Psoas muscle (tissue), 8 donors: Measurements from ENCODE around the gene ADPGK. TPM values are rescaled to one million over a fixed set of nuclear protein-coding genes. Genes with fewer than 3 reads are reported as not detected.

ENCODE experiments used
- ATAC-seq, 4 donors: fragments of 200-7000 bp; cut with Tn5 transposase; one replicate each; pipeline ENCODE4 v1.9.1; 2020; ENCODE audit warnings: moderate library complexity in 3 of 4, mild to moderate bottlenecking in 2 of 4
- DNase-seq, 2 donors: peaks; one replicate each; pipeline ENCODE4 v3.0.0-alpha.2; 2020
- H3K27ac ChIP-seq: fragments of 200-600 bp; one replicate; pipeline ENCODE4 v1.8.0; 2022
- H3K27me3 ChIP-seq, 3 donors: fragments of 200-600 bp in 1 of 3; one replicate each; pipeline versions ENCODE4 v1.6.1 to v1.8.0; 2013 to 2022; ENCODE audit warnings: low read length in 2 of 3, mild to moderate bottlenecking in 2 of 3, moderate library complexity in 1 of 3; ENCODE audit not compliant: insufficient read depth in 3 of 3
- H3K36me3 ChIP-seq, 2 donors: fragments of 200-600 bp in 1 of 2; one replicate each; pipeline versions ENCODE4 v1.6.1 to v1.8.0; 2013 to 2022; ENCODE audit warnings: low read depth in 1 of 2, mild to moderate bottlenecking in 1 of 2, moderate library complexity in 1 of 2; ENCODE audit not compliant: insufficient read depth in 1 of 2
- H3K4me1 ChIP-seq: fragments of 200-600 bp; one replicate; pipeline ENCODE4 v1.8.0; 2022
- H3K4me3 ChIP-seq: fragments of 200-600 bp; one replicate; pipeline ENCODE4 v1.8.0; 2022; ENCODE audit warnings: mild to moderate bottlenecking
- H3K9me3 ChIP-seq: fragments of 200-600 bp; one replicate; pipeline ENCODE4 v1.8.0; 2022
- WGBS, 3 donors: extraction: QIAGEN DNeasy Blood & Tissue Kit; methylation state at CpG; one replicate each; pipeline versions ENCODE4 v1.1.6 to v1.1.7; 2013; 5-methylcytosine and 5-hydroxymethylcytosine counted together
- intact Hi-C, 2 donors: fragments of 100-400 bp; cut with DNase I; formaldehyde crosslinking; loops; one replicate each; pipeline versions ENCODE4 v1.11.0 to v1.14.2; 2022
- polyA plus RNA-seq, 3 donors: library from polyadenylated mRNA; stranded (reverse); fragments of 200-250 nt; gene quantifications; one replicate each; pipeline ENCODE4 v1.2.3, GENCODE V29; 2013
- total RNA-seq, 4 donors: library from RNA; stranded (reverse); fragmentation: NEBNext Ultra II Directional in 2 of 4; extraction: Animal tissue kit (Norgen Biotek cat#: 25700) in 2 of 4; gene quantifications; one replicate each; pipeline versions ENCODE4 v1.2.1 to v1.2.4, GENCODE V29; 2021 to 2023
- TF ChIP-seq, protein P1 (sequence below): fragments of 200-600 bp; IDR thresholded peaks from one replicate; pipeline ENCODE4 v1.8.0; 2022; ENCODE audit warnings: antibody characterized with exemption
- donor health status: healthy with polysubstance abuse.
- donor health status: DM: no; HTN: no; CAD: no; lungs with moderate emphysema.
- donor health status: Bipolar disorder and iron deficiency.
- donor health status: healthy.
- donor health status: DM: yes; HTN: yes; CAD: no.
- donor health status: DM: no; HTN: no; CAD: no.
- donor health status: DM: no; HTN: no; CAD: no.
- donor health status: DM: yes; HTN: yes; CAD: no.

Gene ADPGK
- total and polyA plus RNA-seq, 7 donors = 7.9 to 14.2 (median 10.5) TPM

DNA sequence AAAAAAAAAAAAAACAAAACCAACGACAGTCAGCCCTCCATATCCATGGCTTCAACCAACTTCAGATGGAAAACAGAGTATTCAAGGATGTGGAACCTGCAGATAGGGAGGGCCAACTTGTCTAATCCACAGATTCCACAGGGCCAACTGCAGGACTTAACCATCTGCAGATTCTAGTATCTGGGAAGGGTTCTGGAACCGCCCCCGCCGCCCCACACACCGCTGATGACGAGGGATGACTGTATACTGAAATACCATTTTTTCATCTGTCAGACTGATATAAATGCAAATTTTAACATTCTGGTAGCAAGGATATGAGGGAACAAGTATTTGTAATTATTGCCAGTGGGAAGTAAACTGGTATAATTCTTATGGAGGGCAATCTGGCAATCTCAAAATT is 29.5 kb downstream of the ADPGK start:
- H3K4me1 ChIP-seq = no peaks in the 10 kb centered on the region
- ATAC-seq (no peak), DNase-seq (no peak)
- WGBS, 3 donors = 91 to 92% (median 92%) methylated on average over 6 of the region's 6 CpGs
- H3K36me3 ChIP-seq = peaks cover 23 to 91% of the 10 kb centered on the region in 2 donors
- no peak overlapping the region for H3K27ac ChIP-seq
- intact Hi-C loops = no loop called here
- H3K4me3 ChIP-seq = no peak overlapping the region
- TF ChIP-seq, protein P1, sequence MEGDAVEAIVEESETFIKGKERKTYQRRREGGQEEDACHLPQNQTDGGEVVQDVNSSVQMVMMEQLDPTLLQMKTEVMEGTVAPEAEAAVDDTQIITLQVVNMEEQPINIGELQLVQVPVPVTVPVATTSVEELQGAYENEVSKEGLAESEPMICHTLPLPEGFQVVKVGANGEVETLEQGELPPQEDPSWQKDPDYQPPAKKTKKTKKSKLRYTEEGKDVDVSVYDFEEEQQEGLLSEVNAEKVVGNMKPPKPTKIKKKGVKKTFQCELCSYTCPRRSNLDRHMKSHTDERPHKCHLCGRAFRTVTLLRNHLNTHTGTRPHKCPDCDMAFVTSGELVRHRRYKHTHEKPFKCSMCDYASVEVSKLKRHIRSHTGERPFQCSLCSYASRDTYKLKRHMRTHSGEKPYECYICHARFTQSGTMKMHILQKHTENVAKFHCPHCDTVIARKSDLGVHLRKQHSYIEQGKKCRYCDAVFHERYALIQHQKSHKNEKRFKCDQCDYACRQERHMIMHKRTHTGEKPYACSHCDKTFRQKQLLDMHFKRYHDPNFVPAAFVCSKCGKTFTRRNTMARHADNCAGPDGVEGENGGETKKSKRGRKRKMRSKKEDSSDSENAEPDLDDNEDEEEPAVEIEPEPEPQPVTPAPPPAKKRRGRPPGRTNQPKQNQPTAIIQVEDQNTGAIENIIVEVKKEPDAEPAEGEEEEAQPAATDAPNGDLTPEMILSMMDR = no peak
- H3K27me3 ChIP-seq = no peaks in the 10 kb centered on the region
- H3K9me3 ChIP-seq = no peaks in the 10 kb centered on the region

DNA sequence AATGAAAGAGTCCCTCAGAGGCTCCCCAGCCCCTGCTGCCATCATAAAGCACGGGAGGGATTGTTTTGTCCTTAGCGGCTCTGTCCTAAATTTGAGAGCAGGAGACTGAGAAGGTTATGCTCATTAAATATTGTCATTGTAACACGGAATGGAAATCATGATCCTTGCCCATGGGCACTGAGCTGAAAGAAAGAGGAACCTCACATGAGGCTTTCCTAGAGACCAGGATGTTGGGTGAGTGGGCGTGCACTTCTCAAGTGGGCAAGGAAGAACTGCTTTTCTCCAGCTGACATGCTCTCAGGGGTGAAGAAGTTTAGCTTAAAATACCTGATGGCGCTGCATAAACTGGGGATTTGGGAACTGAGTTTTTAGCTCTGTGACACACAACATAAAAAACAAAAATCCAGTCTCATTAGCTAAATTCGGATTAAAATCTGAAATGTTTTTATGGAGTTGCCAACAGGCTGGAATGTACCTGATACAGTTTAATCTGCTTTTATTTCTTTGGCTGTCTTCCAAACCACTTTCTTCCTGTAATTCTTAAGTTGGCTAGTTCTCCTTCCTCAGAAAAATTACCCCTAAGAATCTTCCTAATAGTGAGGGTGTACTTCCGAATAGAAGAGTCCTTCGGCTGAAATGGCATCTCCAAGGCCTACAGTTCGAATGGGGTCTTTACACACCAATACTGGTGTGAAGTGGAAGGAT is 31.7 kb downstream of the ADPGK start:
- intact Hi-C loops = no loop called here
- H3K36me3 ChIP-seq = peaks cover 16 to 70% of the 10 kb centered on the region in 2 donors

DNA sequence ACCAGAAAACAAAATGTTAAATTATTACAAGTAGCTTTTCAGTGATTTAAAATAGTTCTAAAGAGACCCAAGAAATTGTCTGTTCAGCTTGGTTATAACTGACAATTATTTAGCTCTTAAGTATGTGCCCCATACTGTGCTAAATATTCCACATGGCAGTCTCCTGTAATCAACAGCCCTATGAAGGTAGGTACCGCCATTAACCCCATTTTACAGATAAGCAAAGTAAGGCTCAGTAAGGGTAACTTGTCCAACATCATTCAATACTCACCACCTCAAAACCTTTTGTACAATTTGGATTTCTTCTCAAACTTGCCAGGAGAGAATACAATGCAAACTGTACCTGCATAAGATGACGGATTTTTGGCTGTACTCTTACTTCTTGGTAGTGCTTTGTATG is 33.9 kb downstream of the ADPGK start:
- Histone ChIP-seq H3K4me1 (no peaks in the 10 kb centered on the region), H3K27me3 (no peaks in the 10 kb centered on the region), H3K9me3 (no peaks in the 10 kb centered on the region), H3K36me3 (peaks cover 11 to 48% of the 10 kb centered on the region in 2 donors), H3K4me3 (no peak overlapping the region), H3K27ac (no peak overlapping the region)
- 93 to 98% (median 96%) methylated on average over 2 of the region's 2 CpGs for WGBS, 3 donors
- TF ChIP-seq, protein P1 = no peak
- ATAC-seq (no peak), DNase-seq (no peak)
- intact Hi-C loops = no loop called here

More for the DNA sequence above, 31.7 kb downstream of the ADPGK start:
- ATAC-seq (no peak), DNase-seq (no peak)
- 77 to 84% (median 80%) methylated on average over 9 of the region's 9 CpGs for WGBS, 3 donors
- Histone ChIP-seq H3K4me1 (no peaks in the 10 kb centered on the region), H3K27ac (no peak overlapping the region), H3K27me3 (no peaks in the 10 kb centered on the region), H3K4me3 (no peak overlapping the region), H3K9me3 (no peaks in the 10 kb centered on the region)
- TF ChIP-seq, protein P1 = no peak

DNA sequence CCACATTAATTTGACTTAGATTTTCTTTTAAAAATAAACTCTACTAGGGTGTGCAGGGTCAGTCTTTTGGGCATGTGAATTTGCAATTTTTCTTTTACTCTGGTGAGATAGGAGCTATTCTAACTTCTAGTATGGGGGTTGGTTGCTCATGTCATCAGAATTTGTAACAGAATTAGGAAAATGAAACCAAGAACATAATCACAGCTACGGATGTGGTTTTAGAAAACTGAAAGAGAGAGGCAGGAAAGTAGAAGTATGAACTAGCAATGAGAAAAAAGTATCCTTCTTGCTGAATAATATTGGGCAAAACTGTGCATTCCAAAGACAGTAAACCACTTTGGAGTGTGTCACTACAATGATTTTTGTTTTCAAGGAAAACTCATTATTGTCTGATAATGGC is 43.3 kb downstream of the ADPGK start:
- TF ChIP-seq, protein P1 = no peak
- intact Hi-C loops = no loop called here
- Histone ChIP-seq H3K9me3 (no peaks in the 10 kb centered on the region), H3K4me3 (no peak overlapping the region), H3K4me1 (no peaks in the 10 kb centered on the region), H3K36me3 (peaks cover 15 to 59% of the 10 kb centered on the region in 2 donors), H3K27ac (no peak overlapping the region), H3K27me3 (no peaks in the 10 kb centered on the region)
- 33 to 100% (median 95%) methylated on average over 1 of the region's 1 CpG for WGBS, 3 donors
- ATAC-seq (no peak), DNase-seq (no peak)

DNA sequence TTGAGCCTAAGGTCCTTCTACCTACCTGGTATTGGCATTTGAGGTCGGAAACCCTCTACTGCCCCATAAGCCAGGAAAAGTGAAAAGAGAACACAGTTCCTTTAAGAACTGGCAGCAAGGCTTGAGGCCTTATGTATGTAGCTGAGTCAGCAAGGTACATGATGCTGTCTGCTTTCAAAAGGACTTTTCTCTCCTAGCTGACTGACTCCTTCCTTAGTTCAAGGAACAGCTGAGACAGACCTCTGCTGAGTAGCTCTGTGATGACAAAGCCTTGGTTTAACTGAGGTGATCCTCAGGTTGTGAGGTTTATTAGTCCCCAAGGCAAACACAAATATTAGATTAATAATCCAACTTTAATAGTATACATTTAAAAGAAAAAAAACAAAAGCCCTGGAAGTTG is 45.8 kb downstream of the ADPGK start:
- no peak overlapping the region for H3K4me3 ChIP-seq
- H3K27me3 ChIP-seq = no peaks in the 10 kb centered on the region
- 87 to 94% (median 93%) methylated on average over 1 of the region's 1 CpG for WGBS, 3 donors
- no peak overlapping the region for H3K27ac ChIP-seq
- H3K9me3 ChIP-seq = no peaks in the 10 kb centered on the region
- TF ChIP-seq, protein P1 = no peak
- intact Hi-C loops = no loop called here
- DNase-seq = no peak
- H3K36me3 ChIP-seq = peaks cover 17 to 75% of the 10 kb centered on the region in 2 donors
- no peaks in the 10 kb centered on the region for H3K4me1 ChIP-seq
- ATAC-seq = no peak
